Epidermal melanocyte (primary cell): Measurements from ENCODE around the gene CFAP298.

ENCODE experiments used
- DNase-seq: peaks from one replicate; pipeline ENCODE4 v3.0.0; 2011; ENCODE audit warnings: low spot score; ENCODE audit not compliant: insufficient read length

The CFAP298 gene

DNA sequence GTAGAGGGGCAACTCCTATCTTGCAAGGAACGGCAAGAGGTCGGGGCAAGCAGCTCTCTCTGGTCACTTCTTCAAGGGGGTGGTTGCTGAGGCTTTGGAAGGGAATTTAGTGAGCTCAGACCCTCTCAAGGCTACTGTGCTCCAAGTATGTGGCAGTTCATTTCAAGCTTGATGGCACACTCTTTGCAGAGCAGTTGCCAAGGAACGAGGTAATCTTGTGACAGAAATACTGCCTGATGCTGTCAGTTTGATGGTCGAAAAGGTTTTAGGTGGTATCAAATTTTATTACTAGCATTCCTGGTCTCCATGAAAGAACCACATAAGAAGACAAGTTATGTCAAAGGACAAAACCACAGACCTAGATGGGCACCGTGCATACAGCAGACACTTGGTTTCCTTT, 13.1 kb downstream of the CFAP298 start:
- no peak for DNase-seq

DNA sequence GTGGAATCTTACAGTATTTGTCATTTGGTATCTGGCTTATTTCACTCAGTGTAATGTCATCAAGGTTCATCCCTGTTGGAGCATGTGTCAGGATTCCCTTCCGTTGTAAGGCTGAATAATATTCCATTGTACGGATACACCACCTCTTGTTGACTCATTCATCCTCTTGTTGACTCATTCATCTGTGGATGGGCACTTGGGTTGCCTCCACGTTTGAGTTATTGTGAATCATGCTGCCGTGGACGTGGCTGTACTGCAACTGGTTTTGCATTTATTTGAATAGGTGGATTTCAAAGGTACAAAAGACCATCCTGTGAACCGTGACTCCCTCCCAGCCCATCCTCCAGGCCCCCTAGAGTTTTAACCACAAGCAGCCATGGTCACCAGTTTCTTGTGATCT, 15.0 kb downstream of the CFAP298 start:
- DNase-seq, result no peak

DNA sequence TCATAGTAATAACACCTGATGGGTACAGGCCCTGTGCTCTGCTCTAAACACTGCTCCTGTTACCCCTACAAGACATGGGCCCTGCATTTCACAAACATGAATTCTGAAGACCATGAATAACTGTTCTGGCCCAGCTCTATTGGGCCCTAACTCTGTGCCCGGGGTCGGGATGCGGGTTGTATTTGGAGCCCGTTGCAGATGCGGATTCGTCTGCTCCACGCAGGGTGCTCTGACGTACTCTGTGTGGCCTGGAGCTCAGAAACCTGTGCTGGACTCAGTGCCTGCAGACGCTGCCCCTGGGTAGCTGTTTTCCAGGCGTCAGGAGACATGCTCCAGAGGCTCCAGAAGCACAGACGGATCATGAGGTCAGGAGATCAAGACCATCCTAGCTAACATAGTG, 16.7 kb downstream of the CFAP298 start:
- no peak for DNase-seq

DNA sequence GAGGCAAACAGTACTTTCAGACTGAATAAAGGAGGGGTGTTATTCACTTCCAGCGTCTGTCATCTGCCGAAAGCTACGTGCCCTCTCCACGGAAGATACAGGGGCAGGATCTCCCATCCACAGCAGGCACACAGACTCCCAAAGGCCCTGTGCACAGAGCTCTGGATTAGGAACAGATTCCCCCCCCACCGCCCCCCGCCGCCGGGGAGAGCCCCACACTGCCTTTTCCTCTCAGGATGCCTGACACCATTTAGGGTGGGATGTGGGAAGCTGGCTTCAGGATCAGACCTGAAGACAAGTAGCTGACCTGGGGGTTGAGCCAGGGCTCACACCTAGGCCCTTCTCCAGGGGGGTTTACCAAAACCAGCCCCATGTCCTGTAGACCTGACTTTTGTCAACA, 18.5 kb downstream of the CFAP298 start:
- DNase-seq, result no peak

DNA sequence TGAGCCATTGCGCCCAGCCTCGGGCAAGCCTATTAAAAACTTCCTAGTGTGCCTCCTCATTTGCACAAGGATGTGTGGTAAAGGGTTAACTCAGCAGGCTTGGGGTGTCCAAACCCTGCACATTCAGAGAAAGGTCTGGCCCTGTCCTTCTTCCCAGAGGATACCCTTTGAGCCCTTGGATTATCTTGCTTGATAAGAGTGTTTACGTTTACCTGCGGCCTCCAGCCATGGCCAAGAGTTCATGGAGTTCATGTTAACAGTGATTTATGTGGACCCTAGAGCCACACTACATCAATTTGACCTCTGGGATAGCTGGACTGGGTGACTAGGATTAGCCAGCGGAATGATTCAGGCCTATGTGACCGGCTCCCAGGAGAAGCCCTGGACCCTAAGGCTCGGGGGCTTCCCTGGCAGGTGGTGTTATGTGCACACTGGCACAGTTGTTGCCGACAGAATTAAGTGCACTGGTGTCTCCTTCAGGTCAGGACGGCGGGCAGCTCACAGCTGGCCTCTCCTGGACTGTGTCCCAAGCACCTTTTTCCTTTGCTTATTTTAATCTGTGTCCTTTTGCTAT, 19.2 kb downstream of the CFAP298 start:
- DNase-seq, result no peak

- no peak for DNase-seq
Observed at GRCh38 chr21:32590130-32590529, 22.0 kb downstream of the CFAP298 start.

- no peak for DNase-seq
Observed at GRCh38 chr21:32587651-32588050, 24.5 kb downstream of the CFAP298 start.

GRCh38 chr21:32587120-32587519, 25.1 kb downstream of the CFAP298 start:
- no peak for DNase-seq

- DNase-seq, result no peak
Observed at GRCh38 chr21:32585970-32586369, 26.2 kb downstream of the CFAP298 start.

DNA sequence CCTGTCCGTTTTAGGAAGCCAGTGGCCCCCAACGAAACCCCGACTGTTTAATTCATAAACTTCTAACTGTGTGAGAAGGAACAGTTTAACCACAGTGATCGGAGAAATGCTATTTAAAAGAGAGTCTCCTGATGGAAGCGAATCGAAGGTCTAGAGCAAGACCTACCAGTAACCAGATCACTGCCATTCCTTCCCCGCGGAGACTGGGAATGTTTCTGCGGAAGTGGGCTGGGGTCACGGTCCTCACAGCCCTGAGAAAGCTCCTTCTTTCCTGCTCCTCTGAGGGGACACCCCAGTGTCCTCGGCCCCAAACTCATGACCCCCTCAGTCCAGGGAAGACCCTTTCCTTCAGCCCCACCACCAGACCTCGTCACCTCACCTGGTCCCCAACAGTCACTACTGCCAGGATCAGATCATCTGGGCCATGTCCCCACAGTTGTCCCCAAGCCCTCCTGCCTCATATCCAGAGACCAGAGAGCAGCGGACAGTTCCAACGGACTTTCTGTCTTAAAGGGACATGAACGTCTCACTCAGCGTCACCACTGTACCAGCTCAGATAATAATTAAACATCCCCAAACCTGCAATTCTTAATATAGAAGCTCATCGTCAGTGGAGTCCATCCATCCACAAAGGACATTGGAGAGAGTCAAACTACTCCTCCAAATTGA, 27.0 kb downstream of the CFAP298 start, which contains the start of gene TCP10L:
TSS of gene TCP10L (minus strand) at position 482 of the 669 bp plus-strand sequence. CDS start 1,219 bp downstream, outside the sequence.
- no peak for DNase-seq

DNA sequence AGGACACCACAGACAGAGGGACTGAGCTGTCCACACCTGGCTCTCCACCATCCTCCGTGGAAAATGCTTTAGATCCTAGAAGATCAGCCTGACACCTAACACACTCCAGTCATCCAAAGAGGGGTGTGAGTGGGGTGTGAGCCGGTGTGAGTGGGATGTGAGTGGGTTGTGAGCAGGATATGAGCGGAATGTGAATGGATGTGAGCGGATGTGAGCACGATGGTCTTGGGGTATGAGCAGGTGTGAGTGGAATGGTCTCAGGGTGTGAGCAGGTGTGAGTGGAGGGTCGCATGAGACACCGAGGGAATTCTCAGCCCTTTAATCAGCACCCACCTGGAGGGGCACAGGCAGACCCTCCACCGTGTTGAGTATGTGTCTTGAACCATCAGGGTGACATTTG, 27.7 kb downstream of the CFAP298 start:
- DNase-seq, result no peak

DNA sequence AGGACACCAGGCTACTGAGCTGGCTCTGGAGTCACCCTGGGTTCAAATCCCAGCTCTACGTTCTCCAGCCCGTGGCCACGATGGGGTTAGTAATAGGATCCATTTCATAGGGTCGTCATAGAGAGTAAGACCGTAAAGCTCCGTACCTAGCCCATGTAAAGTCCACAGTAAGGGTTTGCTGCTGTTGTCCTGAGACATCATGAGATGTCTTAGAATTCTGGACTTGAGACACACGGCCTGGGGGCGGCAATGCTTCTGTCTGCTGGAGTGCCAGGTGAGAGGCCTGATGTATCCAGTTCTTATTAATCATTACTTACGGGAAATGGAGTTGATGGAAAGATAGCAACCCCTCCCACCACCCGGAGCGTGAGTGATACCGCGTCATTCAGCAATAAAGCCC, 30.4 kb downstream of the CFAP298 start:
- no peak for DNase-seq

GRCh38 chr21:32580949-32581348, 31.2 kb downstream of the CFAP298 start:
- no peak for DNase-seq

DNA sequence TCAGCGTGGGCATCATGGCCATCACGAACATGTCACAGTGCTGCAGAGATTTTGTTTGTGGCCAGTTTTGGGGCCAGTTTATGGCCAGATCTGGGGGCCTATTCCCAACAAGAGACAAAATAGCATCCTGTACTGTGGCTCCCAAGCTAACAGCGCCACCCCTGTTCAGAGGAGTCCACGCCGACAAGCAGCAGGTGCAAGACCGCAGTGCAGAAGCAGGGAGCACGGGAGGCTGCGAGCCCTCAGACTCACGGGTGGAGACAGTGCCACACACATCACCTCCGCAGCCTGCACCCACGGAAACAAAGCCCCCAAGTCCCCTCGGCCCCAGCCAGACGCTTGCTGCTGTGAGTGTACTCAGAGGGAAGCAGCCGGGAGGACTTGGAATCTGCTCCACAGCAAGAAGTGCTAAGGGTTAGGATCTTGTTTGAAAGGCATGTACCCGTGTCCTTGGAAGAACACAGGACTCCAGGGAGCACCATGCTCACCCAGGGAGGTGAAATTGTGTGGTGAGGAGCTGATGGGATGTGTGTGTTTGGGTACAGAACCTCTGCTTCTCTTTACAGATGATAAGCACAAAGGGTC, 34.0 kb downstream of the CFAP298 start:
- no peak for DNase-seq

- no peak for DNase-seq
Observed at GRCh38 chr21:32576011-32576410, 36.2 kb downstream of the CFAP298 start.

- no peak for DNase-seq
Observed at GRCh38 chr21:32574946-32575925, 36.9 kb downstream of the CFAP298 start.

DNA sequence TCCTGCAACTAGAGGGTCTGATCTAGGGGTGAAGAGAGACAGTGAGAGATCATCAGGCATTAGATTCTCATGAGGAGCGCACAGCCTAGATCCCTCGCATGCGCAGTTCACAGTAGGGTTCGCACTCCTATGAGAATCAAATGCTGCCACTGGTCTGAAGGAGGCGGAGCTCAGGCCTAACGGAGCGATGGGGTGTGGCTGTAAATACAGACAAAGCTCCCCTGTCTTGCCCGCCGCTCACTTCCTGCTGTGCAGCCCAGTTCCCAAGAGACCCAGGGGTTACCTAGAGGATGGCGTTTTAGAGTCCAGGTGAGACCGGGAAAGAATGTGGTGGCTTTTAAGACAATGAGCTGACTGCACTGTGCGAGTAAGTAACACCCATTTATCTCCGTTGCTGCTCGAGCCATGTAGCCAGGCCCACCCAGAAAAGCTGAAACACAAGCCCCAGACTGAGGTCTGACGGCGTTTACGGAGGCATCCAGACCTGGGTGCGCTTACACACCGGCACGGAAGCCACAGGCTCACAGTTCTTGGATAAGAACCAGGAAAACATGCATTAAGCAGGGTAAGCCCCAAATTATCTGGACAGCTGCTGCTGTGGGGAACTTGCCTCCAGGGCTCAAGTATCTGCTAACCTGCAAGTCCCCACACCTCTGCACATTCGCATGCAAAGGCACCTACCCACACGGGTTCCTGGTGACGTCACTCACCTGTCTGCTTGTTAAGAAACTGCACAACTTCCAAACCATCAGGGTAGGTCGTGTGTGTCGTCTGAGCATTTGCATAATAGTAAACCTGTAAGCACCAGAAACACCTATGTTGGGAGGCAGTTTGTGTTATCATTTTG, 39.4 kb downstream of the CFAP298 start:
- no peak for DNase-seq

GRCh38 chr21:32570456-32570855, 41.7 kb downstream of the CFAP298 start:
- DNase-seq, result no peak

GRCh38 chr21:32569261-32570230, 42.6 kb downstream of the CFAP298 start:
- DNase-seq, result peak; percentile 49

DNA sequence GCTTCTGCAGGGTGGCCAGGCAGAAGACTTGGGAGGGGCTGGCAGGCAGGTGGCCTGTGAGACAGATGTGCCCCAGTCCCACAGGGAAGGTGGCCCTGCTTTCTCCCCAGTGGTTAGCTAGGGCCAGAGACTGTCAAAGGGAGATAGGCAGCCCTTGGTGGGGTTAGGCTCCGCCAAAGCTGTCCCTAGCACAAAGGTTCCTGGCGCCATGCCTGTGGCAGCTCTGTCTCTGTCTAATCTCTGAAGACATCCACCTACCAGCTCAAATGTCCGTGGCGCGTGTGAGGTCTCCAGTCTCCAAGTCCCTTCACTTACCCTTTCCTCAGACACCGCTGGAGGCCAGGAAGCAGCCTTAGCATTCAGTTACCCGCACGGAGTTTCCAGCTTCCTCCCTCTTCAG, 44.6 kb downstream of the CFAP298 start:
- no peak for DNase-seq
